OCI-LY7 (cell line): ENCODE results near the gene SCD. TPM values are rescaled to one million over a fixed set of nuclear protein-coding genes. Genes with fewer than 3 reads are reported as not detected.
A peak's percentile ranks its signal among the peaks of the same experiment; 100 is the strongest.

Experiments
- BruUV-seq: library from RNA; stranded (reverse); fragments of 400-500 nt; replicated peaks from 2 replicates; lab custom pipeline; 2021; lab: Mats Ljungman, UMichigan
- CTCF ChIA-PET: fragments of 300-600 bp; sonication (Branson Sonifier 250); formaldehyde crosslinking; loops from one replicate; lab custom pipeline; 2022; ENCODE audit warnings: antibody characterized with exemption; ENCODE audit not compliant: unreplicated experiment; lab: Charles Lee
- POLR2A ChIA-PET: fragments of 300-600 bp; sonication (Branson Sonifier 250); formaldehyde crosslinking; loops from one replicate; lab custom pipeline; 2022; ENCODE audit warnings: antibody characterized with exemption; lab: Charles Lee
- DNase-seq: peaks from one replicate; pipeline ENCODE4 v3.0.0-alpha.2; 2015; ENCODE audit warnings: low spot score
- H2AFZ ChIP-seq: fragments of 200-600 bp; sonication (generic), shearing (Covaris generic); 2 replicates; pipeline ENCODE4 v1.6.1; 2014; ENCODE audit warnings: mild to moderate bottlenecking, antibody characterized with exemption, low read length, moderate library complexity
- H3K27ac ChIP-seq: fragments of 200-600 bp; sonication (generic); 2 replicates; pipeline ENCODE4 v1.5.1; 2014; ENCODE audit warnings: mixed run types, low read depth, mild to moderate bottlenecking, moderate library complexity, low read length, inconsistent platforms; ENCODE audit not compliant: poor library complexity, severe bottlenecking
- H3K36me3 ChIP-seq: fragments of 200-600 bp; sonication (generic); 2 replicates; pipeline ENCODE4 v1.6.1; 2014; ENCODE audit warnings: mild to moderate bottlenecking, antibody characterized with exemption, low read length, moderate library complexity, mixed read lengths; ENCODE audit not compliant: insufficient read depth
- H3K4me1 ChIP-seq: fragments of 200-600 bp; sonication (generic); 2 replicates; pipeline ENCODE4 v1.5.1; 2014; ENCODE audit warnings: mild to moderate bottlenecking, low read length; ENCODE audit not compliant: insufficient read depth, poor library complexity, severe bottlenecking
- H3K4me2 ChIP-seq: fragments of 200-600 bp; sonication (generic); 2 replicates; pipeline ENCODE4 v1.6.1; 2014; ENCODE audit warnings: mild to moderate bottlenecking, low read length
- H3K4me3 ChIP-seq: fragments of 200-600 bp; sonication (generic); 2 replicates; pipeline ENCODE4 v1.5.1; 2014; ENCODE audit warnings: mild to moderate bottlenecking, low read depth, low read length; ENCODE audit not compliant: poor library complexity, severe bottlenecking
- H3K79me2 ChIP-seq: fragments of 200-600 bp; sonication (generic); 2 replicates; pipeline ENCODE4 v1.6.1; 2016; ENCODE audit warnings: low read depth, mild to moderate bottlenecking, low read length, moderate library complexity, mixed read lengths; ENCODE audit not compliant: insufficient read depth
- H3K9me2 ChIP-seq: fragments of 200-600 bp; sonication (generic); 2 replicates; pipeline ENCODE4 v1.6.1; 2016; ENCODE audit warnings: mild to moderate bottlenecking, low read length, mixed read lengths; ENCODE audit not compliant: insufficient read depth
- H3K9me3 ChIP-seq: fragments of 200-600 bp; sonication (generic); 2 replicates; pipeline ENCODE4 v1.6.1; 2014; ENCODE audit warnings: mild to moderate bottlenecking, mixed run types, low read length, mixed read lengths
- H4K20me1 ChIP-seq: fragments of 200-600 bp; sonication (generic); 2 replicates; pipeline ENCODE4 v1.6.1; 2014; ENCODE audit warnings: mild to moderate bottlenecking, antibody characterized with exemption, low read length, moderate library complexity, mixed read lengths; ENCODE audit not compliant: insufficient read depth
- EZH2phosphoT487 ChIP-seq: fragments of 200-600 bp; sonication (generic); IDR thresholded peaks from 2 replicates; pipeline ENCODE4 v1.6.1; 2018; ENCODE audit warnings: low read depth, borderline replicate concordance, mild to moderate bottlenecking, mixed run types, antibody characterized with exemption, low read length, moderate library complexity, mixed read lengths
- intact Hi-C: fragments of 100-400 bp; cut with micrococcal nuclease; formaldehyde crosslinking; loops from one replicate; pipeline ENCODE4 v1.10.0; 2022; ENCODE audit not compliant: unreplicated experiment
- total RNA-seq, 2 experiments: library from RNA; depleted of rRNA in 1 of 2; stranded (reverse); fragments of >200 nt in 1 of 2; shearing (Covaris generic) in 1 of 2; gene quantifications; 2 replicates each; pipeline ENCODE4 v1.2.3, GENCODE V29; 2014 to 2022
- TF ChIP-seq, protein P1 (sequence below): fragments of 200-600 bp; sonication (generic); conservative IDR thresholded peaks from 2 replicates; pipeline ENCODE4 v1.5.1; 2014; ENCODE audit warnings: mild to moderate bottlenecking, antibody characterized with exemption, low read length, moderate library complexity, mixed read lengths

Gene SCD
- total RNA-seq, 2 experiments from 2014 or later = 76.8 to 327 TPM

- H3K27ac ChIP-seq = no peak overlapping the region
- H3K4me3 ChIP-seq = no peak overlapping the region
- H3K4me1 ChIP-seq = peaks cover 48% of the 10 kb centered on the region
- no peaks in the 10 kb centered on the region for H3K36me3 ChIP-seq
- H2AFZ ChIP-seq = no peak overlapping the region
- peaks cover 9% of the 10 kb centered on the region; the same call in 1 of the 2 replicates for H3K79me2 ChIP-seq
- TF ChIP-seq, protein P1, sequence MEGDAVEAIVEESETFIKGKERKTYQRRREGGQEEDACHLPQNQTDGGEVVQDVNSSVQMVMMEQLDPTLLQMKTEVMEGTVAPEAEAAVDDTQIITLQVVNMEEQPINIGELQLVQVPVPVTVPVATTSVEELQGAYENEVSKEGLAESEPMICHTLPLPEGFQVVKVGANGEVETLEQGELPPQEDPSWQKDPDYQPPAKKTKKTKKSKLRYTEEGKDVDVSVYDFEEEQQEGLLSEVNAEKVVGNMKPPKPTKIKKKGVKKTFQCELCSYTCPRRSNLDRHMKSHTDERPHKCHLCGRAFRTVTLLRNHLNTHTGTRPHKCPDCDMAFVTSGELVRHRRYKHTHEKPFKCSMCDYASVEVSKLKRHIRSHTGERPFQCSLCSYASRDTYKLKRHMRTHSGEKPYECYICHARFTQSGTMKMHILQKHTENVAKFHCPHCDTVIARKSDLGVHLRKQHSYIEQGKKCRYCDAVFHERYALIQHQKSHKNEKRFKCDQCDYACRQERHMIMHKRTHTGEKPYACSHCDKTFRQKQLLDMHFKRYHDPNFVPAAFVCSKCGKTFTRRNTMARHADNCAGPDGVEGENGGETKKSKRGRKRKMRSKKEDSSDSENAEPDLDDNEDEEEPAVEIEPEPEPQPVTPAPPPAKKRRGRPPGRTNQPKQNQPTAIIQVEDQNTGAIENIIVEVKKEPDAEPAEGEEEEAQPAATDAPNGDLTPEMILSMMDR = peak; percentile 70
- TF ChIP-seq EZH2phosphoT487 = no peak
- intact Hi-C loops = no loop called here
- POLR2A ChIA-PET = interaction anchor here (2.0 kb wide), 1 partner anchor 29 kb away, joined by 7 read pairs; no protein-coding TSS in a partner anchor
- no peaks in the 10 kb centered on the region for H3K9me3 ChIP-seq
- no TSS peak for BruUV-seq
- no peaks in the 10 kb centered on the region for H4K20me1 ChIP-seq
- no peak overlapping the region for H3K4me2 ChIP-seq
- DNase-seq = peak; percentile 51
- CTCF ChIA-PET = no interaction called here
- H3K9me2 ChIP-seq = no peaks in the 10 kb centered on the region
Observed at GRCh38 chr10:100341953-100342626, 4.9 kb upstream of the SCD start.

GRCh38 chr10:100342627-100342972 lies 4.4 kb upstream of the SCD start:
- H2AFZ ChIP-seq = no peak overlapping the region
- peaks cover 14% of the 10 kb centered on the region for H3K79me2 ChIP-seq
- H3K4me3 ChIP-seq = no peak overlapping the region
- H3K36me3 ChIP-seq = peaks cover 3% of the 10 kb centered on the region
- POLR2A ChIA-PET = interaction anchor here (0.6 to 2.0 kb wide), 3 partner anchors 14 to 90 kb away, joined by 3 to 7 read pairs (median 4); no protein-coding TSS in a partner anchor
- H3K9me3 ChIP-seq = no peaks in the 10 kb centered on the region
- CTCF ChIA-PET = no interaction called here
- no peak for DNase-seq
- no peak overlapping the region for H3K27ac ChIP-seq
- peaks cover 48% of the 10 kb centered on the region for H3K4me1 ChIP-seq
- H3K9me2 ChIP-seq = no peaks in the 10 kb centered on the region
- H4K20me1 ChIP-seq = peaks cover 1% of the 10 kb centered on the region; the same call in 1 of the 2 replicates
- intact Hi-C loops = no loop called here
- TF ChIP-seq EZH2phosphoT487 = no peak
- TF ChIP-seq, protein P1 = peak; percentile 7; the same call in 1 of the 2 replicates
- H3K4me2 ChIP-seq = no peak overlapping the region
- BruUV-seq = no TSS peak

- no peak overlapping the region for H3K4me2 ChIP-seq
- ChIA-PET POLR2A (interaction anchor here (0.7 to 8.5 kb wide), 8 partner anchors 15 to 170 kb away, joined by 3 to 88 read pairs (median 9); no protein-coding TSS in a partner anchor), CTCF (no interaction called here)
- no peak for DNase-seq
- peaks cover 31% of the 10 kb centered on the region for H3K79me2 ChIP-seq
- intact Hi-C loops = no loop called here
- H3K27ac ChIP-seq = no peak overlapping the region
- H3K36me3 ChIP-seq = peaks cover 21% of the 10 kb centered on the region
- H3K4me3 ChIP-seq = no peak overlapping the region
- no peaks in the 10 kb centered on the region for H3K9me3 ChIP-seq
- no peaks in the 10 kb centered on the region for H3K9me2 ChIP-seq
- TF ChIP-seq EZH2phosphoT487 = no peak
- TF ChIP-seq, protein P1 = no peak
- H3K4me1 ChIP-seq = peaks cover 48% of the 10 kb centered on the region
- BruUV-seq = no TSS peak
- no peak overlapping the region for H2AFZ ChIP-seq
- peaks cover 17% of the 10 kb centered on the region for H4K20me1 ChIP-seq
Observed at GRCh38 chr10:100344241-100344788, 2.7 kb upstream of the SCD start.
